ENCODE measurements around the gene PP2D1.
"Not testable (repeated sequence)": the region's sequence is repeated elsewhere in the genome, so short reads cannot be mapped to it uniquely, and the experiment has no call there.

PP2D1 gene

DNA sequence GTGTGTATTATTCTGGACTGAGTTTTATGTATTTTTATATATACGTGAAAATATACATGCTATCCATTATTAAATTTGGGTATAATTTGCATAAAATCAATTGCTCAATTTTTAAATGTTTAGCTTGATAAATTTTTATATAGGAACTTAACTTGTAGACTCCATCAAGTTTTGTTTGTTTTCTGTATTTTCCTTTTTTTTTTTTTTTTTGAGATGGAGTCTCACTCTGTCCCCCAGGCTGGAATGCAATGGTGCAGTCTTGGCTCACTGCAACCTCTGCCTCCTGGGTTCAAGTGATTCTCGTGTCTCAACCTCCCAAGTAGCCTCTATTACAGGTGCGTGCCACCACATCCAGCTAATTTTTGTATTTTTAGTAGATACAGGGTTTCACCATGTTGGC is 4.0 kb upstream of the PP2D1 start:
- H3K27me3 ChIP-seq (ENCODE audit: control insufficient read depth, insufficient read depth, low read length); H3K4me1 ChIP-seq (ENCODE audit: control insufficient read depth, insufficient read depth, low read length); H3K36me3 ChIP-seq (ENCODE audit: control insufficient read depth, insufficient read depth, low read length); H3K9me3 ChIP-seq (ENCODE audit: control insufficient read depth, insufficient read depth, low read depth, low read length); H3K4me3 ChIP-seq (ENCODE audit: low read depth, low read length); H3K9ac ChIP-seq (ENCODE audit: low read length); H3K27ac ChIP-seq (ENCODE audit: low read depth, low read length): not testable (repeated sequence)

DNA sequence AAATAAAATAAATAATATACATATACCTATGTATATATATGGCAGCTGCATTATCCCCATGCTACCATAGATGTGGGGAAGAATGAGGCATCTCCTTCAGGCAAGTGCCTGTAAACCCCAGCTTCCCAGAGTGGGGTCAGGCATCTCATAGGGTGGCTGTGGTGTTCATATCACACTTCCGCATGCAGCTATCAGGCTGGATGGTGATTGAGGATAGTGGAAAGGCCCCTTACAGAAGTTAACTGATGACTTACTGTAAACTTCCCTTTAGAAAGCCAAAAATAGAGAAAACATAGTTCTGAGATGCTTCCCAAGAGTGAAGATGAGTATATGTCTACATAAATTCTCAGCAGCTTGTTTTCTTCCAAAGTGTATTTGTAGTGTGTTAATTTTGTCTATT is 3.5 kb upstream of the PP2D1 start:
- no peak overlapping the region for H3K9ac ChIP-seq (ENCODE audit: low read length)
- no peak overlapping the region for H3K27ac ChIP-seq (ENCODE audit: low read depth, low read length)
- H3K9me3 ChIP-seq (ENCODE audit: control insufficient read depth, insufficient read depth, low read depth, low read length): no peaks in the 10 kb centered on the region
- H3K36me3 ChIP-seq (ENCODE audit: control insufficient read depth, insufficient read depth, low read length): no peaks in the 10 kb centered on the region
- H3K27me3 ChIP-seq (ENCODE audit: control insufficient read depth, insufficient read depth, low read length): no peaks in the 10 kb centered on the region
- H3K4me3 ChIP-seq (ENCODE audit: low read depth, low read length): no peak overlapping the region
- H3K4me1 ChIP-seq (ENCODE audit: control insufficient read depth, insufficient read depth, low read length): no peaks in the 10 kb centered on the region

DNA sequence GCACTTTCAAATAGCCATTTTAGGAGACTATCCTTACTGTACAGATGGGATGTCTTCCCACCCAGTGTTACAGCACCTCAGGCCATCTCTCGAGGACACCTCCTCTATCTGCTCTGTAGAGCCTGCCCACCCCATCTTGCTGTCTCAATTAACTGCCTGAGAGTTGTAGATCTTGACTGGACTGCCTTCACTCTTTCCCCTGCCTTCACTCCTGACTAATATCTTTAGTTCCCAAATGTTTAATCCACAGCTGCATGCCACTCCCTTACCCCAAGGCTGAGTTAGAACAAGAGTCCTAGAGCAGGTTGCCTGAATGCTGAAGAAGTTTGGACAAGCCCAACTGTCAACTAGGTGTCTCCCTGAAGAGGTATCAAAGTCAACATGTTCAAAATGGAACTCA is 1.3 kb upstream of the PP2D1 start:
- no peak overlapping the region for H3K9ac ChIP-seq (ENCODE audit: low read length)
- H3K27ac ChIP-seq (ENCODE audit: low read depth, low read length): no peak overlapping the region
- H3K36me3 ChIP-seq (ENCODE audit: control insufficient read depth, insufficient read depth, low read length): no peaks in the 10 kb centered on the region
- H3K4me3 ChIP-seq (ENCODE audit: low read depth, low read length): no peak overlapping the region
- no peaks in the 10 kb centered on the region for H3K9me3 ChIP-seq (ENCODE audit: control insufficient read depth, insufficient read depth, low read depth, low read length)
- H3K27me3 ChIP-seq (ENCODE audit: control insufficient read depth, insufficient read depth, low read length): no peaks in the 10 kb centered on the region
- H3K4me1 ChIP-seq (ENCODE audit: control insufficient read depth, insufficient read depth, low read length): no peaks in the 10 kb centered on the region

DNA sequence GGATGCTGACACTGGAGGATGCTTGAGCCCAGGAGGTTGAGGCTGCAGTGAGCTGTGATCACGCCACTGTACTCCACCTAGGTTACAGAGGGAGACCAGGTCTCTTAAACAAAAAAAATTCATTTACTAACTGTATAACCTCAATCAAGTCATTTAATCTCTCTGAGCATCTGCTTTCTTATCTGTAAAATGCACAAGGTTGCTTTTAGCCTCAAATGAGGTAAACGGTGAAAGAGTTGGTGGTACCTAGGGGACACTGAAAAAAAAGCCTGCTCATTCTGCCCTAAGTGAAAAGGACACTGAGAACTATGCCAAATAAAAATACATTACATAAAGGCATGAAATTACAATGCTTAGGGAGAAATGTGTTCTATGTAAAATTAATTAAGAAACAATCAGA is 3.4 kb downstream of the PP2D1 start:
- H3K27ac ChIP-seq (ENCODE audit: low read depth, low read length): no peak overlapping the region
- no peaks in the 10 kb centered on the region for H3K27me3 ChIP-seq (ENCODE audit: control insufficient read depth, insufficient read depth, low read length)
- no peak overlapping the region for H3K4me3 ChIP-seq (ENCODE audit: low read depth, low read length)
- no peaks in the 10 kb centered on the region for H3K36me3 ChIP-seq (ENCODE audit: control insufficient read depth, insufficient read depth, low read length)
- no peaks in the 10 kb centered on the region for H3K9me3 ChIP-seq (ENCODE audit: control insufficient read depth, insufficient read depth, low read depth, low read length)
- H3K4me1 ChIP-seq (ENCODE audit: control insufficient read depth, insufficient read depth, low read length): no peaks in the 10 kb centered on the region
- no peak overlapping the region for H3K9ac ChIP-seq (ENCODE audit: low read length)

- H3K4me3 ChIP-seq (ENCODE audit: low read depth, low read length): no peak overlapping the region
- H3K9me3 ChIP-seq (ENCODE audit: control insufficient read depth, insufficient read depth, low read depth, low read length): no peaks in the 10 kb centered on the region
- no peaks in the 10 kb centered on the region for H3K4me1 ChIP-seq (ENCODE audit: control insufficient read depth, insufficient read depth, low read length)
- H3K27ac ChIP-seq (ENCODE audit: low read depth, low read length): no peak overlapping the region
- H3K36me3 ChIP-seq (ENCODE audit: control insufficient read depth, insufficient read depth, low read length): no peaks in the 10 kb centered on the region
- no peaks in the 10 kb centered on the region for H3K27me3 ChIP-seq (ENCODE audit: control insufficient read depth, insufficient read depth, low read length)
- H3K9ac ChIP-seq (ENCODE audit: low read length): no peak overlapping the region
These were observed 4.1 kb downstream of the PP2D1 start for GRCh38 chr3:20007960-20008359.

GRCh38 chr3:20001932-20002331 is 10.1 kb downstream of the PP2D1 start:
- no peak overlapping the region for H3K27ac ChIP-seq (ENCODE audit: low read depth, low read length)
- H3K4me1 ChIP-seq (ENCODE audit: control insufficient read depth, insufficient read depth, low read length): no peaks in the 10 kb centered on the region
- H3K9me3 ChIP-seq (ENCODE audit: control insufficient read depth, insufficient read depth, low read depth, low read length): no peaks in the 10 kb centered on the region
- H3K4me3 ChIP-seq (ENCODE audit: low read depth, low read length): no peak overlapping the region
- no peaks in the 10 kb centered on the region for H3K27me3 ChIP-seq (ENCODE audit: control insufficient read depth, insufficient read depth, low read length)
- no peaks in the 10 kb centered on the region for H3K36me3 ChIP-seq (ENCODE audit: control insufficient read depth, insufficient read depth, low read length)
- no peak overlapping the region for H3K9ac ChIP-seq (ENCODE audit: low read length)

DNA sequence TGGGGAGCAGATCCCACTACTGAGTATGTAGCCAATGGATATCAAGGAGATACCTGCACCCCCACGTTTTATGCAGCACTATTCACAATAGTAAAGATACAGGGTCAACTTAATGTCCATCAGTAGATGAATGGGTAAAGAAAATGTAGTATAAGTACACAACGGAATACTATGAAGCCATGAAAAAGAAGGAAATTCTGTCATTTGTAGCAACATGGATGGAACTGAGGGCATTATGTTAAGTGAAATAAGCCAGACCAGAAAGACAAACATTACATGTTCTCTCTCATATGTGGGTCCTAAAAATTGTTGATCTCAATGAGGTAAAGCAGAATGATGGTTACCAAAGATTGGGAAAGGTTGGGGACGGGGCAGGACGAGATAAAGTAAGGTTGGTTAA is 14.6 kb downstream of the PP2D1 start:
- Histone ChIP-seq H3K27me3 (ENCODE audit: control insufficient read depth, insufficient read depth, low read length) (no peaks in the 10 kb centered on the region), H3K4me3 (ENCODE audit: low read depth, low read length) (no peak overlapping the region), H3K36me3 (ENCODE audit: control insufficient read depth, insufficient read depth, low read length) (no peaks in the 10 kb centered on the region), H3K9me3 (ENCODE audit: control insufficient read depth, insufficient read depth, low read depth, low read length) (no peaks in the 10 kb centered on the region), H3K4me1 (ENCODE audit: control insufficient read depth, insufficient read depth, low read length) (no peaks in the 10 kb centered on the region), H3K9ac (ENCODE audit: low read length) (no peak overlapping the region), H3K27ac (ENCODE audit: low read depth, low read length) (no peak overlapping the region)

DNA sequence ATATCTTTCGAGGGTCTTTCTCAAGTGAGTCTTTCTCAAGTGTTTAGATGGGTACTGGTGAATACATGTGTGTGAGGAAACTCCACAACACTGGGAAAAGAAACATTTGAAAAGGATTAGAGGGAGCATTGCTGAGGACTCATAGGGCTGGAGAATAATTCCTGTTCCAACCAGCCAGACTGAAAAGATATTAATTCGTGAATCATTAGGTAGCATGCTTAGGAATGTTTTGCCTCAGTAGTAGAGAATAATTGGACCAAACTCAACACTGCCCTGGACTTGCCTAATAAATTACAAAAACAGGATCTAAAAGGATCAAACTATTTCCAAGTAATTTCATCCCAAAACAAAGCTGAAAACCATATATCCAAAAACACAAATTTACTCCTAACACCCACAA is 17.3 kb downstream of the PP2D1 start:
- Histone ChIP-seq H3K9ac (ENCODE audit: low read length) (no peak overlapping the region), H3K27ac (ENCODE audit: low read depth, low read length) (no peak overlapping the region), H3K36me3 (ENCODE audit: control insufficient read depth, insufficient read depth, low read length) (no peaks in the 10 kb centered on the region), H3K27me3 (ENCODE audit: control insufficient read depth, insufficient read depth, low read length) (no peaks in the 10 kb centered on the region), H3K4me1 (ENCODE audit: control insufficient read depth, insufficient read depth, low read length) (no peaks in the 10 kb centered on the region), H3K9me3 (ENCODE audit: control insufficient read depth, insufficient read depth, low read depth, low read length) (no peaks in the 10 kb centered on the region), H3K4me3 (ENCODE audit: low read depth, low read length) (no peak overlapping the region)

- not testable (repeated sequence) for H3K27me3 ChIP-seq (ENCODE audit: control insufficient read depth, insufficient read depth, low read length)
- peaks cover 11% of the 10 kb centered on the region; the same call in 1 of the 2 replicates for H3K4me1 ChIP-seq (ENCODE audit: control insufficient read depth, insufficient read depth, low read length)
These were observed 23.2 kb downstream of the PP2D1 start for GRCh38 chr3:19988904-19989303.

DNA sequence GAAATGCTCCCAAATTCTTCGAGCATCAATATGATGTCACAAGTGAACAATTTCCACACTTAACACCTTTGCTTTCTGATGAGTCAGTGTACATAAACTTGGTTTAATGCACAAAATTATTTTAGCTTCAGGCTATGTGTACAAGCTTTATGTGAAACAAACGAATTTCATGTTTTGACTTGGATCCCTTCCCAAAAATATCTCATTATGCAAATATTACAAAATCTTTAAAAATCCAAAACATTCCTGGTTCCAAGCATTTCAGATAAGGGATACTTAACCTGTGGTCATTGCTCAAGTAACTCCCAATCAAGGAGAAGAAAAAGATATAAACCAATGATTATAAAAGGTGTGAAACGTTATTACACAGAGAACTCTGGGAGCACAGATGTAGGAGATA is 40.0 kb downstream of the PP2D1 start:
- Histone ChIP-seq H3K9ac (ENCODE audit: low read length) (no peak overlapping the region), H3K27ac (ENCODE audit: low read depth, low read length) (no peak overlapping the region), H3K36me3 (ENCODE audit: control insufficient read depth, insufficient read depth, low read length) (peaks cover 65% of the 10 kb centered on the region), H3K4me1 (ENCODE audit: control insufficient read depth, insufficient read depth, low read length) (no peaks in the 10 kb centered on the region), H3K9me3 (ENCODE audit: control insufficient read depth, insufficient read depth, low read depth, low read length) (no peaks in the 10 kb centered on the region), H3K4me3 (ENCODE audit: low read depth, low read length) (no peak overlapping the region), H3K27me3 (ENCODE audit: control insufficient read depth, insufficient read depth, low read length) (no peaks in the 10 kb centered on the region)

More at GRCh38 chr3:19988904-19989303, 23.2 kb downstream of the PP2D1 start:
- peaks cover 19% of the 10 kb centered on the region for H3K36me3 ChIP-seq (ENCODE audit: control insufficient read depth, insufficient read depth, low read length)
- not testable (repeated sequence) for H3K9me3 ChIP-seq (ENCODE audit: control insufficient read depth, insufficient read depth, low read depth, low read length); H3K9ac ChIP-seq (ENCODE audit: low read length); H3K4me3 ChIP-seq (ENCODE audit: low read depth, low read length); H3K27ac ChIP-seq (ENCODE audit: low read depth, low read length)

DNA sequence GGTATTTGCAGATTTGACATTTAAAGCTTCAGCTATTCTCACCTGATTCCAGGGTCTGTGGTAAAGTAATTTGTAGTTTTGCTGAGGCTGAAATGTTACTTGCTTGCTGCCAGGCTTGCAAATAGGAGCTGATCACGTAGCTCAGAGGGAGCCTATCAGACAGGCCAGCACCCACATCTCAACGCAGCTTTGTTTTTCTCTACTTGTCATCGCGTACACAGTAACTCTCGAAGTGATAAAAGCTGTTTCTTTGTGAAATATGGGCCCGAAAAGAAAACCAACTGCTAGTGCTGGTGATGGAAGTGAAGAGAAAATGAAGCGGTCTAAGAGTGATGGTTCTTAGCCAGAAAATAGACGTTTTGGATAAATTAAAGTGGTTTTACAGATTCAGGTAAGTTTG is 41.7 kb downstream of the PP2D1 start:
- no peaks in the 10 kb centered on the region for H3K27me3 ChIP-seq (ENCODE audit: control insufficient read depth, insufficient read depth, low read length)
- H3K4me3 ChIP-seq (ENCODE audit: low read depth, low read length): no peak overlapping the region
- H3K27ac ChIP-seq (ENCODE audit: low read depth, low read length): no peak overlapping the region
- H3K36me3 ChIP-seq (ENCODE audit: control insufficient read depth, insufficient read depth, low read length): peaks cover 57% of the 10 kb centered on the region
- no peaks in the 10 kb centered on the region for H3K9me3 ChIP-seq (ENCODE audit: control insufficient read depth, insufficient read depth, low read depth, low read length)
- no peaks in the 10 kb centered on the region for H3K4me1 ChIP-seq (ENCODE audit: control insufficient read depth, insufficient read depth, low read length)
- no peak overlapping the region for H3K9ac ChIP-seq (ENCODE audit: low read length)

DNA sequence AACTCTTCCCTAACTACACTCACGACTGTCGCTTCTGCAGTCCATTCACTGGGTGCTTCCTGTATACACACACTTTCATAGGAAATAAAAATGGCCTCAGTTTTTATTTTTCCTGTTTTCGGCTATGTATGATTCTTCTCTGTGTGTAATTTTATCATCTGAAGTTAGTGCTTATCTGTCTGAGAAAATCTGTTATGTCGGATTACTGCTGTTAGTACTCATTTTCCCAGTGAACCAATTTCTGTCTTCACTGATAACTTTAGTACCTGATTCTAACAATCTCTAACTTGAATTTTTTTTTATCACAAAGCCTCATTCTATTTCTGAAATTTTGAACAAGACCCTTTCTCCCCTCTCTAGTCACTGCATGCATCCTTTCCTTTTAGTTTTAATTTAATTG is 44.3 kb downstream of the PP2D1 start:
- Histone ChIP-seq H3K9ac (ENCODE audit: low read length) (no peak overlapping the region), H3K4me1 (ENCODE audit: control insufficient read depth, insufficient read depth, low read length) (no peaks in the 10 kb centered on the region), H3K4me3 (ENCODE audit: low read depth, low read length) (no peak overlapping the region), H3K27me3 (ENCODE audit: control insufficient read depth, insufficient read depth, low read length) (no peaks in the 10 kb centered on the region), H3K27ac (ENCODE audit: low read depth, low read length) (no peak overlapping the region), H3K9me3 (ENCODE audit: control insufficient read depth, insufficient read depth, low read depth, low read length) (no peaks in the 10 kb centered on the region), H3K36me3 (ENCODE audit: control insufficient read depth, insufficient read depth, low read length) (peaks cover 33% of the 10 kb centered on the region)

Data from HUES6 (cell line).